Measurements from ENCODE around the gene LAMTOR5.

LAMTOR5 gene

DNA sequence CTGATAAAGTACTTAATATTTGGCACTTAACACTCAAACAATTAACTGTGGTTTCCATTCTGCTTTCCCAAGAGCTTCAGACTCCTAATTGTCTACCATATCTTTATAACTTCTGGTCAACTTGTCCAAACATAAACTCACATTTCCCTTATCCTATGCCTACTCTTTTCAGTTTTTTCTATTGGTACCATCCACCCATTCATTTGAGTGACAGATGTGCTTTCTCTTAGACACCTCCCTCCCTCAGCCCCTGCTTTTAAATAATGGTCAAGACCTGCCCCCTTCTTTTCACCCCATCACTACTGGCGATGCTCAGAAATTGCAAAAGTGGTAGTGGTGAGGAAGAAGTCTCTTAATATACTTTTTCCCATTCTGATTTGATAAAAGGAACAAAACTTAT is 22.1 kb downstream of the LAMTOR5 start:
- no peak for DNase-seq

DNA sequence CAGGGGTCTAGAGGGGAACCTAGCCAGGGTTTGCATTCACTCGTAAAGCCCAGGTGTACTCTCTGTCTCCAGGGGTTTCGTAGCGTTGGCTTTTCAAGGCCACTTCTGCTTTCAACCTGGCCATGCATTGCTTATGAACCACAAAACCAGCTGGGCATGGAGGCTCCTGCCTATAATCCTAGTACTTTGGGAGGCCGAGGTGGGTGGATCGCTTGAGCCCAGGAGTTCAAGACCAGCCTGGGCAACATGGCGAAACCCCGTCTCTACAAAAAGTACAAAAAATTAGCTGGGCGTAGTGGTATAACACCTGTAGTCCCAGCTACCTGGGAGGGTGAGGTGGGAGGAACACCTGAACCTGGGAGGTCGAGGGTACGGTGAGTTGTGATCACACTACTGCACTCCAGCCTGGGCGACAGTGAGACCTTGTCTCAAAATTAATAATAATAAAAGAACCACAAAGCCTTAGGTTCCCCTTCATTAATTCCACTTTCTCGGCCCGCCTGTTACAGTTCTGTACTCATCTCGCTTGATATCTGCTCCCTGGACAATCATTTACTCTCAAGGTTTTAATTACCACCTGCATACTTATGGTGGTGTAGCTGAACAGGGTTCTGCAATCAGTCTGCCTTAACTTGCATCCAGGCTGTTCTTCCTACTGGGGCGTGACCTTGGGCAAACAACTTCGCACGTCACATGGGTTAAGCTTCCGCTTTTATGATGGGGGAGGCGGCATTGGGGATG is 22.7 kb downstream of the LAMTOR5 start:
- no peak for DNase-seq

DNA sequence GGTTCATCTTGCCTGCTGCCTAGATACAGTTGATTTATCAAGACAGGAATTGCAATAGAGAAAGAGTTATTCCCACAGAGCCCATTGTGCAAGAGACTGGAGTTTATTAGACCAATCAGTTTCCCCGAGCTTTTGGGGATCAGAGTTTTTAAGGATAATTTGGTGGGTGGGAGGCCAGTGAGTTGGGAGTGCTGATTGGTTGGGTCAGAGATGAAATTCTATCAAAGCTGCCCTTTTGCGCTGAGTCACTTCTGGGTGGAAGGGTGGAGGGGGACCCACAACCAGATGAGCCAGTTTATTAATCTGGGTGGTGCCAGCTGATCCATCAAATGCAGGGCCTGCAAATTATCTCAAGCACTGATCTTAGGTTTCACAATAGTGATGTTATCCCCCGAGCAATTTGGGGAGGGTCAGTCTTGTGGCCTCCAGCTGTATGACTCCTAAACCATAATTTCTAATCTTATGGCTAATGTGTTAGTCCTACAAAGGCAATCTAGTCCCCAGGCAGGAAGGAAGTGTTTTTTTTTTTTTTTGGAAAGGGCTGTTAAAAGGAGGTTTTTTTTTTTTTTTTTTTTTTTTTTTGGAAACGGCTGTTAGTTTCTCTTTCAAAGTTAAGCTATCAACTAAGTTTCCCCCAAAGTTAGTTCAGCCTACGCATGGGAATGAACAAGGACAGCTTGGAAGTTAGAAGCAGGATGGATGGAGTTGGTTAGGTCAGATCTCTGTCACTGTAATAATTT is 24.1 kb downstream of the LAMTOR5 start:
- no peak for DNase-seq

DNA sequence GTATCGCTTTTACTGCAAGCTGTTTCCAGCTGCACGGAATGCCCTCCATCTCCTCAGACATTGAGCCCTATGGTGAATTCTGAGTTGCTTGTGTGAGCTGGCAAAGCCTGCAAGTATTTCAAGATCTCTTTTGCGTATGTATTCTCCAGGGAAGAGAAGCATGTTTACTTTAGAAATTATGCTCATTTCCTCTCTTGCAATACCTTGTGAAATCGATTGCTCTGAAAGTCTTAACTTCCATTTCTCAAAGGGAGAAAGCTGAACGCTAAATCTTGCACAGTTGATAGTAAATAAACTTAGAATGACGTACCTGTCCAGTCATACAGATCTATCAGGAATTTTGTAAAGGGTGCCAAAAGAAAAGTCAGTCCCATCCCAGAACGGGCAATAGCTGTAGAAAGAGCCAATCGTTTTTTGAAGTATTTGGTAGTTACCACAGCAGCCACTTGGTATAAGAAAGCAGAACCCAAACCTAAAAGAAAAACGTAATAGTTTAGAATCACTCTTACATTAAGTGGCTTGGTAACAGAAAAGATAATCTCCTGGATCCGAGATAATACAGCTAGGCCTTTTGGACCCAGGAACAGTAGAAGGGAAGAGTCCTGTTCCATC is 26.7 kb downstream of the LAMTOR5 start:
- no peak for DNase-seq

DNA sequence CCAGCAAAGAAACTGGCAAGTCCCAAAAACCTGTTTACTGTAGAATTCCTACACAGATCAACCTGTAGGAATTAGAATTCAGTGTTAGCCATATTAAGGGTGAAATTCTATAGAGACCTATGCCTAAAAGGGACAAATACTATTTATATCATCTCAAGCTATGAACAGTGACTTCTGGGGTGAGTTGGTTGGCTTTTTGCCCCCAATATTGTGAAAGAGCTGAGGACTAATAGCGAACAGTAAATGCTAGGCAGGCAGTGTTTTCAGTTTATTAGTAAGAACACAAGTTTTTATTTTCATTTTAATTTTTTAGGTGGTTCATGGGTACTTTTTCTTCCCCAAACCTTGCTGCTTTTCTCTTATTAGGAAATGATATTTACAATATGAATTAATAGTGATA is 32.0 kb downstream of the LAMTOR5 start:
- DNase-seq = no peak

DNA sequence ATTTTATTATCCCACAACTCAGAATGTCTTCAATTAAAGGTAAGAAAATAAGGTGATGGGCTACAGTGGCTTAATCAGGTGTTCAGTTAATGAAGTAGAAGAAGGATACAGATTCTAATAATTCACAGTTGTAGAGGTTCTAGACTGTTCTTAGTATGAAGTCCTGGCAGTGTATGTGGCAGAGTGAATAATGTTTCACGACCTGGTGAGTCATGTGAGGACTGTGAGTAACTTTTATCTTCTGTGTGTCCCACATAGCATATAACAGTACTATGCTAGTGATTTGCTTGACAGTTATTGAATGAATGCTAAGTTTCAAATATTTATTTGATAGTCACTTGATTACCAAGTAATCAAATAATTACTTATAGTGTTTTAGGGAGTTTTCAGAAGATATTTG is 36.7 kb downstream of the LAMTOR5 start:
- DNase-seq = no peak

DNA sequence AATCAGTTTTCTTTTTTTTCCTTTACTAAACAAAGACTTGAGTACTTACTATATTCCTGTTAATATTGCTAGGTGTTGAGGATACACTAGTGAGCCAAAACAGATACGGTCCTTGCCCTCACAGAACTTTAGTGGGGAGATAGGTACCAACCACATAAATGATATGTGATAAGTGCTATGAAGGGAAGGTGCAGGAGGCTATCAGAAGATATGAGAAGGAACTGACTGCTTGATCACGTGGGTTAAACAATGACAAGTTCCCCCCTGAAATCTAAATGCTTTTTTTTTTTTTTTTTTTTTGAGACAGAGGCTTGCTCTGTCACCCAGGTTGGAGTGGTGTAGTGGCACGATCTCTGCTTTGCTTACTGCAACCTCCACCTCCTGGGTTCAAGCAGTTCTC is 43.3 kb downstream of the LAMTOR5 start:
- DNase-seq = no peak

DNA sequence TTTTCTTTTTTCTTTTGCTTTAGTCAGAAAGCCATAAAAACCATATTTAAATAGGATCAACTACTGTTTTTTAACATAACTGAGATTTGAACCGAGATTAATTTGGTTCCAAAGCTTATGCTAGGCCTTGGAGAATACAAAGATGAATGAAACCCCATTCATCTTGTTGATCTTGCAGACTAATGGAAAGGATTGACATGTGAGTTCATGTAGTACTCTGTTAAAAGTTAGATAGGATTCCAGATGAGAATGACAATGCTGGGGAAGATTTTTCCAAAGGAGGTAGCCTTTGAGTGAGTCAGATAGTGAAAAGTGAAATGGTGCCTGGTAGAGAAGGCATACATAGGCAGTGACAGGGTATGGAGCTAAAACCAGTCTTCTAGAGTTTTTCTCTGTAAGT is 45.6 kb downstream of the LAMTOR5 start:
- DNase-seq = no peak

DNA sequence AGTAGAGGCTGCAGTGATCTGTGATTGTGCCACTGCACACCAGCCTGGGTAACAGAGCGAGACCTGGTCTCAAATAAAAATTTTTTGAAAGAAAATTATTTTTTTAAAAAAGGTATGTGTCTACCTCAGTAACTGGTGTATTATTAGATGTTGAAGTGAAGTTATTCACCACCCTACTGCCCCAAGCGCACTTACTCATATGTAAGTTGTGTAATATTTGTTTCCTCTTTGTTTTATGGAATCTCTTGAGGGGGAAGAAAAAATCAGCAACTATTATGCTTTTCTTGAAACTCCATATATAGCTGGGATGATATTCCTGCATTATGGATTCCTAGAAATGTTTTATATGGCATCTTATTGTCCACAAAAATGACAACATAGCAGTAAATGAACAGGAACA is 47.1 kb downstream of the LAMTOR5 start:
- DNase-seq = no peak

DNA sequence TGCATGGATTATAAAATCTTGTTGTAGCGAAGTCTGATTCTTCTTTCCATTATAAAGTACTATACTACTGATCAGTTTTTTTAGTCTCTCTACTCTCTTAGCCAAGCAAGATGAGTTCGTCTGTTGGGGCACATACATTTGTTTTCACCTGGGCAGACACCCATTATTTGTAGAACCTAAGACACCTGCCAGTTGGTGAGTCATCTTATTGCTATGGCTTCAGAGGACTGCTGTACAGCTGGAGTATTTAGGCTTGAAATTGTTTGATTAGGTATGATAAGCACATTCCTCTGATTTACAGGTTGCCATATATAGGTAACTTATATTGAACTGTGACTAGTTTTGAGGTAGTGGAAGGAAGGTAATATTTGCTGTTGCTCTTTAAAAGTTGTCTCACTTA is 51.1 kb downstream of the LAMTOR5 start:
- DNase-seq = no peak

DNA sequence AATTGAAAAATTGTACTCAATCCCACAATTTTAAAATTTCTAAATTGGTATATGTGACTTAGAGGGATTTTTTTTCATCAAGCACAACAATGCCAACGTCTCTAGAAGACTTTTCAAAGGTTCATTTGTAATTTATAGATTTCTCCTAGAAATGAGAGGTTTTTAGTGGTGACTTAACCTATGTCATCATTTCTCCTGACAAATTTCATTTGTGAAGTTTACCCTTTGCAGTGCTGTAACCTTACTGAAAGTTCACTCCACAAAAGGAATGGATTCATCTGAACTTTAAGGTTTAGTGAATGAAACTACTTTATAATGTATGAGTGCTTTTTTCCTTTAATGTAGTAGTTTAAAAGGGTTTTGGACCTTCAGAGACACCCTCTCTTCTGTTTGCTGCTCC is 52.2 kb downstream of the LAMTOR5 start:
- no peak for DNase-seq

Measured in hippocampal formation (tissue), 2 donors.